HEK293 (cell line): Measurements from ENCODE around the gene JHY.

Experiments
- ZNF239 ChIP-seq: fragments of 450-650 bp; formaldehyde crosslinking; IDR thresholded peaks from 2 replicates; pipeline ENCODE4 v1.5.1; 2016; ENCODE audit warnings: missing biosample characterization, missing genetic modification characterization
- ZNF266 ChIP-seq: fragments of 450-650 bp; formaldehyde crosslinking; IDR thresholded peaks from 2 replicates; pipeline ENCODE4 v1.5.1; 2016; ENCODE audit warnings: missing biosample characterization, missing genetic modification characterization, low read depth
- ZNF274 ChIP-seq, 2 experiments: fragments of 200-500 bp in 1 of 2; fragments of 450-650 bp in 1 of 2; sonication (Bioruptor generic) in 1 of 2; formaldehyde crosslinking in 1 of 2; IDR thresholded peaks; 2 replicates each; pipeline versions ENCODE4 v1.5.1 to v1.6.1; 2014 to 2016; ENCODE audit warnings: borderline replicate concordance in 1 of 2, inconsistent platforms in 1 of 2, low read length in 1 of 2, missing biosample characterization in 1 of 2, missing genetic modification characterization in 1 of 2
- ZNF585B ChIP-seq: fragments of 450-650 bp; formaldehyde crosslinking; IDR thresholded peaks from 2 replicates; pipeline ENCODE4 v1.5.1; 2016; ENCODE audit warnings: missing biosample characterization, missing genetic modification characterization
- ZNF843 ChIP-seq: fragments of 450-650 bp; formaldehyde crosslinking; IDR thresholded peaks from 2 replicates; pipeline ENCODE4 v1.5.1; 2016; ENCODE audit warnings: missing biosample characterization, missing genetic modification characterization
- TF ChIP-seq, protein P1 (sequence below): fragments of 450-650 bp; formaldehyde crosslinking; IDR thresholded peaks from 2 replicates; pipeline ENCODE4 v1.5.1; 2016; ENCODE audit warnings: missing biosample characterization, missing genetic modification characterization
- TF ChIP-seq, protein P2 (sequence below): fragments of 450-650 bp; formaldehyde crosslinking; IDR thresholded peaks from 2 replicates; pipeline ENCODE4 v1.5.1; 2016; ENCODE audit warnings: missing biosample characterization, missing genetic modification characterization
- TF ChIP-seq, protein P3 (sequence below): fragments of 450-650 bp; formaldehyde crosslinking; IDR thresholded peaks from 2 replicates; pipeline ENCODE4 v1.5.1; 2016; ENCODE audit warnings: missing biosample characterization, missing genetic modification characterization
- TF ChIP-seq, protein P4 (sequence below): fragments of 450-650 bp; formaldehyde crosslinking; IDR thresholded peaks from 2 replicates; pipeline ENCODE4 v1.5.1; 2016; ENCODE audit warnings: missing biosample characterization, missing genetic modification characterization

DNA sequence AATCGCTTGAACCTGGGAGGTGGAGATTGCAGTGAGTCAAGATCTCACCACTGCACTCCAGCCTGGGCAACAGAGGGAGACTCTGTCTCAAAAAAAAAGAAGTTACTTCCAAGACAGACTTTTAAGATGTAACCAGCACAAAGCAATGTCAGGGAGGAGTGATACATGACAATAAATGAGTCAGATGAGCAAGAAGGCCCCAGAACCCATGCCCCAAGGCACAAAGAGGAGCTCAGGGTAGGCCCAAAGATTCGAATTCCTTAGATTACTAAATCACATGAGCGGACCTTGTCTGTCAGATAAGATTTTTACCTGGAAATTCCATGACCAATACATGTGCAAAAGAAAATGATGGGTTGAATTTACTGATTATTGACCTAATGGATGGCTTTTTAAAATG is 10.5 kb upstream of the JHY start:
- TF ChIP-seq ZNF843 (no peak), ZNF585B (tag by site-specific recombination) (no peak), ZNF239 (tag by site-specific recombination) (no peak), ZNF266 (tag by site-specific recombination) (no peak), ZNF274 (IDR thresholded peaks at IDR 0.05; ENCODE audit: low read length) (no peak), ZNF274 (tag by site-specific recombination; IDR thresholded peaks at IDR 0.05; ENCODE audit: borderline replicate concordance) (no peak)
- TF ChIP-seq, protein P1, sequence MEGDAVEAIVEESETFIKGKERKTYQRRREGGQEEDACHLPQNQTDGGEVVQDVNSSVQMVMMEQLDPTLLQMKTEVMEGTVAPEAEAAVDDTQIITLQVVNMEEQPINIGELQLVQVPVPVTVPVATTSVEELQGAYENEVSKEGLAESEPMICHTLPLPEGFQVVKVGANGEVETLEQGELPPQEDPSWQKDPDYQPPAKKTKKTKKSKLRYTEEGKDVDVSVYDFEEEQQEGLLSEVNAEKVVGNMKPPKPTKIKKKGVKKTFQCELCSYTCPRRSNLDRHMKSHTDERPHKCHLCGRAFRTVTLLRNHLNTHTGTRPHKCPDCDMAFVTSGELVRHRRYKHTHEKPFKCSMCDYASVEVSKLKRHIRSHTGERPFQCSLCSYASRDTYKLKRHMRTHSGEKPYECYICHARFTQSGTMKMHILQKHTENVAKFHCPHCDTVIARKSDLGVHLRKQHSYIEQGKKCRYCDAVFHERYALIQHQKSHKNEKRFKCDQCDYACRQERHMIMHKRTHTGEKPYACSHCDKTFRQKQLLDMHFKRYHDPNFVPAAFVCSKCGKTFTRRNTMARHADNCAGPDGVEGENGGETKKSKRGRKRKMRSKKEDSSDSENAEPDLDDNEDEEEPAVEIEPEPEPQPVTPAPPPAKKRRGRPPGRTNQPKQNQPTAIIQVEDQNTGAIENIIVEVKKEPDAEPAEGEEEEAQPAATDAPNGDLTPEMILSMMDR (tag by site-specific recombination) = no peak
- TF ChIP-seq, protein P2, sequence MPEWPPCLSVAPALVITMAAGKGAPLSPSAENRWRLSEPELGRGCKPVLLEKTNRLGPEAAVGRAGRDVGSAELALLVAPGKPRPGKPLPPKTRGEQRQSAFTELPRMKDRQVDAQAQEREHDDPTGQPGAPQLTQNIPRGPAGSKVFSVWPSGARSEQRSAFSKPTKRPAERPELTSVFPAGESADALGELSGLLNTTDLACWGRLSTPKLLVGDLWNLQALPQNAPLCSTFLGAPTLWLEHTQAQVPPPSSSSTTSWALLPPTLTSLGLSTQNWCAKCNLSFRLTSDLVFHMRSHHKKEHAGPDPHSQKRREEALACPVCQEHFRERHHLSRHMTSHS (tag by site-specific recombination) = no peak
- TF ChIP-seq, protein P3, sequence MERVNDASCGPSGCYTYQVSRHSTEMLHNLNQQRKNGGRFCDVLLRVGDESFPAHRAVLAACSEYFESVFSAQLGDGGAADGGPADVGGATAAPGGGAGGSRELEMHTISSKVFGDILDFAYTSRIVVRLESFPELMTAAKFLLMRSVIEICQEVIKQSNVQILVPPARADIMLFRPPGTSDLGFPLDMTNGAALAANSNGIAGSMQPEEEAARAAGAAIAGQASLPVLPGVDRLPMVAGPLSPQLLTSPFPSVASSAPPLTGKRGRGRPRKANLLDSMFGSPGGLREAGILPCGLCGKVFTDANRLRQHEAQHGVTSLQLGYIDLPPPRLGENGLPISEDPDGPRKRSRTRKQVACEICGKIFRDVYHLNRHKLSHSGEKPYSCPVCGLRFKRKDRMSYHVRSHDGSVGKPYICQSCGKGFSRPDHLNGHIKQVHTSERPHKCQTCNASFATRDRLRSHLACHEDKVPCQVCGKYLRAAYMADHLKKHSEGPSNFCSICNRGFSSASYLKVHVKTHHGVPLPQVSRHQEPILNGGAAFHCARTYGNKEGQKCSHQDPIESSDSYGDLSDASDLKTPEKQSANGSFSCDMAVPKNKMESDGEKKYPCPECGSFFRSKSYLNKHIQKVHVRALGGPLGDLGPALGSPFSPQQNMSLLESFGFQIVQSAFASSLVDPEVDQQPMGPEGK (tag by site-specific recombination) = no peak
- TF ChIP-seq, protein P4, sequence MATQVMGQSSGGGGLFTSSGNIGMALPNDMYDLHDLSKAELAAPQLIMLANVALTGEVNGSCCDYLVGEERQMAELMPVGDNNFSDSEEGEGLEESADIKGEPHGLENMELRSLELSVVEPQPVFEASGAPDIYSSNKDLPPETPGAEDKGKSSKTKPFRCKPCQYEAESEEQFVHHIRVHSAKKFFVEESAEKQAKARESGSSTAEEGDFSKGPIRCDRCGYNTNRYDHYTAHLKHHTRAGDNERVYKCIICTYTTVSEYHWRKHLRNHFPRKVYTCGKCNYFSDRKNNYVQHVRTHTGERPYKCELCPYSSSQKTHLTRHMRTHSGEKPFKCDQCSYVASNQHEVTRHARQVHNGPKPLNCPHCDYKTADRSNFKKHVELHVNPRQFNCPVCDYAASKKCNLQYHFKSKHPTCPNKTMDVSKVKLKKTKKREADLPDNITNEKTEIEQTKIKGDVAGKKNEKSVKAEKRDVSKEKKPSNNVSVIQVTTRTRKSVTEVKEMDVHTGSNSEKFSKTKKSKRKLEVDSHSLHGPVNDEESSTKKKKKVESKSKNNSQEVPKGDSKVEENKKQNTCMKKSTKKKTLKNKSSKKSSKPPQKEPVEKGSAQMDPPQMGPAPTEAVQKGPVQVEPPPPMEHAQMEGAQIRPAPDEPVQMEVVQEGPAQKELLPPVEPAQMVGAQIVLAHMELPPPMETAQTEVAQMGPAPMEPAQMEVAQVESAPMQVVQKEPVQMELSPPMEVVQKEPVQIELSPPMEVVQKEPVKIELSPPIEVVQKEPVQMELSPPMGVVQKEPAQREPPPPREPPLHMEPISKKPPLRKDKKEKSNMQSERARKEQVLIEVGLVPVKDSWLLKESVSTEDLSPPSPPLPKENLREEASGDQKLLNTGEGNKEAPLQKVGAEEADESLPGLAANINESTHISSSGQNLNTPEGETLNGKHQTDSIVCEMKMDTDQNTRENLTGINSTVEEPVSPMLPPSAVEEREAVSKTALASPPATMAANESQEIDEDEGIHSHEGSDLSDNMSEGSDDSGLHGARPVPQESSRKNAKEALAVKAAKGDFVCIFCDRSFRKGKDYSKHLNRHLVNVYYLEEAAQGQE (tag by site-specific recombination) = no peak
